ENCODE results near the gene ARHGAP6. TPM values are rescaled to one million over a fixed set of nuclear protein-coding genes. Genes with fewer than 3 reads are reported as not detected.
A peak's percentile ranks its signal among the peaks of the same experiment; 100 is the strongest.

Gene ARHGAP6
- total RNA-seq, 1 experiment from 2014 or later: 0.10 TPM

DNA sequence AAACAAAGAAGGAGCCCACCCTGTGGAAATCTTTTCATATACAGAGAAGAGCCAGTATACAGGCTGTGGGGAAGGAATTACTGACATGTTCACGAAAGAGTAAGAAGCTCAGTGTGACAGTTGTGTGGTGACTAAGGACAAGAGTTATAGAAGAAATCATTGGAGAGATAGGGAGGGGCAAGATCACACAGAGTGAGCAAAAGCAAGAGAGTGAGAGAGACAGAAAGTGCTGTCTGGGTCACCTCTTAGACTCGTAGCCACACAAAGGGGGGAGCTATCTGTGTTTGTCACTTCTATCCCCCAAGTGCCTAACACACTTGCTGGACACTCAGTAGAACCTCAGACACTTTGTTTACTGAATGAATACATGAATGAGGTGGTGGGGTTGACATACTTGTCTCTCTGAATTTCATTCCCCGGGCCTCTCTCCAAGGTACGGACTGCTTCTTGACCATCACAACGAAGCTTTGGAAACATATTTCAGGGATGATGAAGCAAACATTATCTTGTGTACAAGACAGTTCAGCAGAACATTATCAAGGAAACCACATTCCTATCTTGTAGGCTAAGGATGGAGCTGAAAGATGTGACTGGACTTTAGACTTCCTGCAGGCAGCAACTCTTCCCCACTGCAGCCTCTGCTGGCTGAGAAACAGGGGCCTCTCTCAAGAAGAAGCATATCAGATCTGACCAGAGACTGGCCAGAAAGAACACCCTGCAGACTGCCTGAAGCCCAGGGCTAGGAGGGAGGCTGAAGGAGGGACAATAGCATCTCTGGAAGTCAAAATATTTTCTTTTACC lies 204.3 kb downstream of the ARHGAP6 start (continued):
- TF ChIP-seq ZFX (IDR thresholded peaks at IDR 0.05): no peak
- no peak for TF ChIP-seq EZH2phosphoT487 (IDR thresholded peaks at IDR 0.05; ENCODE audit: borderline replicate concordance)
- TF ChIP-seq, protein P1, sequence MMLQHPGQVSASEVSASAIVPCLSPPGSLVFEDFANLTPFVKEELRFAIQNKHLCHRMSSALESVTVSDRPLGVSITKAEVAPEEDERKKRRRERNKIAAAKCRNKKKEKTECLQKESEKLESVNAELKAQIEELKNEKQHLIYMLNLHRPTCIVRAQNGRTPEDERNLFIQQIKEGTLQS (IDR thresholded peaks at IDR 0.05): no peak
- no peak for TF ChIP-seq ELF1 (IDR thresholded peaks at IDR 0.05; ENCODE audit: borderline replicate concordance, low read depth)
- no peak for TF ChIP-seq POLR2AphosphoS5 (IDR thresholded peaks at IDR 0.05; ENCODE audit: low read depth, low read length)

DNA sequence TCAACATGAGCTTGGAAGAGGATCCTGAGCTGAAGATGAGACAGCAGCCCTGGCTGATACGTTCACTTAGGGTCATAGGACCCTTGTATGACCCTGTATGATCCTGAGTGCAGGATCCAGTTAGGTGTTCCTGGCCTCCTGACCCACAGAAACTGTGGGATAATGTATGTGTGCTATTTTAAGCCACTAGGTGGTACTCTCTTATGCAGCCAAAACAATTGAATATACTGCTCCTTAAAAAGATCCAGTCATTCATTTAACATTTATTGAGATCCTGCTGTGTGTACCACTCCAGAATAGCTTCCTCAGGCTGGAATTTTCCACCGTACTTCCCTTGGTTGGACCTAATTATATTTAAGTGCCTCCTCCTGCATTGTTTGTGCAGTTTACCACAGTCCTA lies 205.4 kb downstream of the ARHGAP6 start:
- Histone ChIP-seq H3K9me3 (ENCODE audit: control insufficient read depth in 1 of 2, insufficient read depth in 1 of 2, low read depth in 1 of 2, low read length in 2 of 2) (no peaks in the 10 kb centered on the region), H4K20me1 (ENCODE audit: insufficient read depth) (no peaks in the 10 kb centered on the region), H3K36me3 (ENCODE audit: control insufficient read depth in 1 of 2, insufficient read depth in 2 of 2, low read length in 2 of 2) (no peaks in the 10 kb centered on the region), H3K9ac (ENCODE audit: low read length) (no peak overlapping the region), H3K27me3 (ENCODE audit: insufficient read depth, low read length) (no peaks in the 10 kb centered on the region), H2AFZ (ENCODE audit: low read depth, low read length, poor library complexity, severe bottlenecking) (no peak overlapping the region), H3K4me2 (ENCODE audit: low read length) (no peak overlapping the region), H3K4me3 (replicated peaks in 1 of 2; ENCODE audit: low read depth in 1 of 2, low read length in 2 of 2) (no peak overlapping the region), H3K27ac (ENCODE audit: low read depth, low read length) (no peak overlapping the region), H3K4me1 (ENCODE audit: control insufficient read depth in 1 of 2, insufficient read depth in 2 of 2, low read length in 2 of 2) (no peaks in the 10 kb centered on the region), H3K79me2 (ENCODE audit: insufficient read depth, low read length) (no peaks in the 10 kb centered on the region), H3K9me2 (ENCODE audit: insufficient read depth) (no peaks in the 10 kb centered on the region)
- RAD21 ChIA-PET (ENCODE audit: low non-redundant PET in 1 of 2, low total read pairs in 2 of 2, uncharacterized antibody in 2 of 2, unreplicated experiment in 2 of 2): no interaction called here
- DNase-seq (ENCODE audit: low read depth, low spot score) (no peak), ATAC-seq (no peak)
- no TSS peak for BruUV-seq (replicated peaks)
- POLR2A ChIA-PET: no interaction called here
- intact Hi-C loops (cut with micrococcal nuclease): no loop called here
- CTCF ChIA-PET: no interaction called here
- TF ChIP-seq, protein P2, sequence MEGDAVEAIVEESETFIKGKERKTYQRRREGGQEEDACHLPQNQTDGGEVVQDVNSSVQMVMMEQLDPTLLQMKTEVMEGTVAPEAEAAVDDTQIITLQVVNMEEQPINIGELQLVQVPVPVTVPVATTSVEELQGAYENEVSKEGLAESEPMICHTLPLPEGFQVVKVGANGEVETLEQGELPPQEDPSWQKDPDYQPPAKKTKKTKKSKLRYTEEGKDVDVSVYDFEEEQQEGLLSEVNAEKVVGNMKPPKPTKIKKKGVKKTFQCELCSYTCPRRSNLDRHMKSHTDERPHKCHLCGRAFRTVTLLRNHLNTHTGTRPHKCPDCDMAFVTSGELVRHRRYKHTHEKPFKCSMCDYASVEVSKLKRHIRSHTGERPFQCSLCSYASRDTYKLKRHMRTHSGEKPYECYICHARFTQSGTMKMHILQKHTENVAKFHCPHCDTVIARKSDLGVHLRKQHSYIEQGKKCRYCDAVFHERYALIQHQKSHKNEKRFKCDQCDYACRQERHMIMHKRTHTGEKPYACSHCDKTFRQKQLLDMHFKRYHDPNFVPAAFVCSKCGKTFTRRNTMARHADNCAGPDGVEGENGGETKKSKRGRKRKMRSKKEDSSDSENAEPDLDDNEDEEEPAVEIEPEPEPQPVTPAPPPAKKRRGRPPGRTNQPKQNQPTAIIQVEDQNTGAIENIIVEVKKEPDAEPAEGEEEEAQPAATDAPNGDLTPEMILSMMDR (IDR thresholded peaks at IDR 0.05 in 2 of 3, conservative IDR thresholded peaks at IDR 0.05 in 1 of 3; ENCODE audit: borderline replicate concordance in 1 of 3, insufficient read depth in 1 of 3, low read depth in 2 of 3, low read length in 2 of 3): peak in 1 of 3 experiments; percentile 4; a peak in 1 of 6 replicates
- TF ChIP-seq ZNF274 (IDR thresholded peaks at IDR 0.05; ENCODE audit: low read depth, low read length): no peak
- TF ChIP-seq EZH2phosphoT487 (IDR thresholded peaks at IDR 0.05; ENCODE audit: borderline replicate concordance): no peak

Data from HCT116 (cell line).